Keratinocyte (primary cell): ENCODE results near the gene FAM32A. TPM values are rescaled to one million over a fixed set of nuclear protein-coding genes. Genes with fewer than 3 reads are reported as not detected.

Experiments used
- DNase-seq: peaks from one replicate; pipeline ENCODE4 v3.0.0-alpha.2; 2011; ENCODE audit warnings: low read depth, missing footprints, low spot score
- FAIRE-seq: peaks from 2 replicates; lab custom pipeline; 2011; peaks lifted over from hg19 to GRCh38; lab: Jason Lieb, UNC
- H2AFZ ChIP-seq: 2 replicates; pipeline ENCODE4 v1.6.0; 2012; ENCODE audit warnings: low read length, control low read depth, inconsistent platforms; ENCODE audit not compliant: control insufficient read depth
- H3K27ac ChIP-seq: 2 replicates; pipeline ENCODE4 v1.5.1; 2011; ENCODE audit warnings: low read length; ENCODE audit not compliant: control insufficient read depth, insufficient read depth
- H3K27me3 ChIP-seq: 3 replicates; pipeline ENCODE4 v1.6.0; 2011; ENCODE audit warnings: low read length; ENCODE audit not compliant: control insufficient read depth, insufficient read depth; ENCODE audit errors: extremely low read depth
- H3K36me3 ChIP-seq, 2 experiments: 2 replicates in 1 of 2; 3 replicates in 1 of 2; pipeline ENCODE4 v1.5.1; 2011; ENCODE audit warnings: low read length in 2 of 2, mild to moderate bottlenecking in 1 of 2; ENCODE audit not compliant: control insufficient read depth in 2 of 2, insufficient read depth in 2 of 2; ENCODE audit errors: extremely low read depth in 1 of 2
- H3K4me1 ChIP-seq: 3 replicates; pipeline ENCODE4 v1.5.1; 2011; ENCODE audit warnings: low read length; ENCODE audit not compliant: control insufficient read depth, insufficient read depth; ENCODE audit errors: extremely low read depth
- H3K4me2 ChIP-seq: 3 replicates; pipeline ENCODE4 v1.6.0; 2011; ENCODE audit warnings: low read depth, low read length; ENCODE audit not compliant: control insufficient read depth, insufficient read depth; ENCODE audit errors: extremely low read depth
- H3K4me3 ChIP-seq, 3 experiments: fragments of 200-600 bp in 1 of 3; sonication (generic) in 1 of 3; 2 replicates in 2 of 3; 3 replicates in 1 of 3; pipeline ENCODE4 v1.5.1; 2011 to 2016; ENCODE audit warnings: low read length in 3 of 3, mild to moderate bottlenecking in 3 of 3, control low read depth in 2 of 3, inconsistent platforms in 1 of 3, low read depth in 1 of 3, mixed read lengths in 1 of 3, mixed run types in 1 of 3, moderate library complexity in 1 of 3; ENCODE audit not compliant: control insufficient read depth in 2 of 3, insufficient read depth in 2 of 3; ENCODE audit errors: extremely low read depth in 1 of 3
- H3K79me2 ChIP-seq: 2 replicates; pipeline ENCODE4 v1.6.0; 2012; ENCODE audit warnings: low read length; ENCODE audit not compliant: control insufficient read depth, insufficient read depth
- H3K9ac ChIP-seq: 3 replicates; pipeline ENCODE4 v1.6.0; 2011; ENCODE audit warnings: low read length; ENCODE audit not compliant: control insufficient read depth, insufficient read depth; ENCODE audit errors: extremely low read depth
- H3K9me1 ChIP-seq: 3 replicates; pipeline ENCODE4 v1.6.0; 2011; ENCODE audit warnings: low read length; ENCODE audit not compliant: control insufficient read depth, insufficient read depth; ENCODE audit errors: extremely low read depth
- H3K9me3 ChIP-seq: 2 replicates; pipeline ENCODE4 v1.5.1; 2012; ENCODE audit warnings: low read depth, low read length; ENCODE audit not compliant: control insufficient read depth
- H4K20me1 ChIP-seq: 3 replicates; pipeline ENCODE4 v1.6.0; 2011; ENCODE audit warnings: low read length; ENCODE audit not compliant: control insufficient read depth, insufficient read depth; ENCODE audit errors: extremely low read depth
- CTCF ChIP-seq, 3 experiments: IDR thresholded peaks in 1 of 3; conservative IDR thresholded peaks in 1 of 3; optimal IDR thresholded peaks in 1 of 3; 2 replicates in 2 of 3; 3 replicates in 1 of 3; pipeline versions ENCODE3 to v1.5.1; 2011; ENCODE audit warnings: low read length in 3 of 3, mild to moderate bottlenecking in 3 of 3, moderate library complexity in 2 of 3, control low read depth in 1 of 3, inconsistent platforms in 1 of 3; ENCODE audit not compliant: insufficient read depth in 2 of 3; ENCODE audit errors: extremely low read depth in 1 of 3
- EZH2 ChIP-seq: IDR thresholded peaks from one replicate; pipeline ENCODE4 v1.6.1; 2012; ENCODE audit warnings: inconsistent platforms, mild to moderate bottlenecking, low read length, moderate library complexity
- dilution Hi-C: fragments of 300-500 bp; cut with MboI; formaldehyde crosslinking; loops from one replicate; pipeline ENCODE4 v1.7.0; 2020; ENCODE audit warnings: low sequenced_read_pairs; ENCODE audit not compliant: extremely low pct_ligation_motif_present
- polyA plus RNA-seq, 5 experiments: library from polyadenylated mRNA; depleted of rRNA in 3 of 5; stranded (reverse) in 3 of 5; stranded (forward) in 1 of 5; unstranded in 1 of 5; fragments of >200 nt; gene quantifications; 1 replicate in 1 of 5; 2 replicates in 3 of 5; 3 replicates in 1 of 5; pipeline versions ENCODE4 v1.2.1 to v1.2.3, GENCODE V29; 2011 to 2012; ENCODE audit warnings: missing spikeins in 2 of 5, low read depth in 1 of 5, low replicate concordance in 1 of 5

Gene FAM32A
- polyA plus RNA-seq, 1 donor (not counting 4 experiments of a cell fraction or from before 2014, with no cell fraction given) = 105 TPM

DNA sequence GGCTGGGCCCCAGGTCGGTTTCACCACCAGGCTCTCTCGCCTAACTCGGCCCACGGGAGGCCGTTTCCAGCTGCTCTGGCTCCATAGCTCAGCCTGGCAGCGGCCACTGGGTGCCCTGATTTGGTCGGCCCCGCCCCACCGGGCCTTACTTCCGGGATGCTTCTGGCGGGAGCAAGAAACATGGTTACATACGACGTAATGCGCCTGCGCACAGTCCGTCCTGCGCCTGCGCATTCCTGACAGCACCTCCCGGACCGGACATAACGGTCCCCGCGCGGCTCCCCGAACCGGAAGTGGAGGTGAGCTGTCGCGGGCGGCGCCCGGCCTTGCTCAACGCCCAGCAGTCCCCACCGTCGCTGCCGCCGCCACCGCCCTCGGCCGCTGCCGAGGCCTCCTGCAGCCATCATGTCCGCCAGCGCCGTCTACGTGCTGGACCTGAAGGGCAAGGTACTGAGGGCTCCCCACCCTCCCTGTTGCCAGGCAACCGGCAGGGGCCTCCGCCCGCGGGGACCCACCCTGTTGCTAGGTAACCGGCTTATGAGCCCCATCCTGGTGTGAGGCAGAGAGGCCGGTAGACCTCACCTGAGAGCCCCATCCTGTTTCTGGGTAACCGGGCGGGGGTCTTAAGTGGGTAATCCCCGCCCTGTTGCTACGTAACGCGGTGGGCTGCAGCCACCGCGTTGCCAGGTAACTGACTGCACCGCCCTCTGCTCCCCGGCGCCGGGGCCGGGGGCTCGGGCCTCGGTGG, 12.6 kb downstream of the FAM32A start, which contains the start of gene AP1M1:
AP1M1 (plus strand) TSS at position 290 of the 748 bp plus-strand sequence; CDS start at position 406, 116 bp downstream.
- Histone ChIP-seq H4K20me1 (peaks cover 2% of the 10 kb centered on the region), H3K9me3 (no peaks in the 10 kb centered on the region), H3K36me3 (peaks cover 11 to 14% of the 10 kb centered on the region in 2 experiments), H3K4me1 (peaks cover 24% of the 10 kb centered on the region), H3K9ac (peak within 1 kb of the TSS; percentile 77), H3K4me2 (peak within 1 kb of the TSS; percentile 95), H3K79me2 (peaks cover 39% of the 10 kb centered on the region), H3K27ac (peak within 1 kb of the TSS; percentile 55), H3K27me3 (no peaks in the 10 kb centered on the region), H3K9me1 (peaks cover 3% of the 10 kb centered on the region), H2AFZ (peak within 1 kb of the TSS; percentile 90), H3K4me3 (peak within 1 kb of the TSS; percentile 78 to 98 (median 86))
- dilution Hi-C loops = no loop called here
- TF ChIP-seq EZH2 = no peak
- no peak for TF ChIP-seq CTCF (optimal IDR thresholded peaks at IDR 0.05 in 1 of 3, IDR thresholded peaks at IDR 0.05 in 1 of 3, conservative IDR thresholded peaks at IDR 0.05 in 1 of 3; ENCODE audit: extremely low read depth in 1 of 3, insufficient read depth in 2 of 3, low read length in 3 of 3)
- FAIRE-seq (peak; percentile 52), DNase-seq (peak; percentile 94)

DNA sequence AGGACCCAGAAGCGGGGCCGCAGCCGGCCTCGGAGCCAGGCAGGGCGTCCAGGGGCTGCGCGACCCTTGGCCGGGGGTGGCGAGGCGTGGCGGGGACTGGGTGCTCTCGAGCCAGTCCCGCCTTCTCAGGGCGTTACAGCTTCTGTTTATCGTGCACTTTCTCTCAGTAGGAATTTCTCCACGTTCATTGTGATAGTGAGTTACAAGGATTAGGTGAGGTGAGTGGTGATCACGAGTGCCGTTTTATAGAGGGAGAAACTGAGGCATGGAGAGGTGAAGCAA, 13.1 kb downstream of the FAM32A start:
- H3K4me3 ChIP-seq = peak overlapping the region; percentile 78 to 98 (median 86)
- peaks cover 2% of the 10 kb centered on the region for H4K20me1 ChIP-seq
- no peaks in the 10 kb centered on the region for H3K9me3 ChIP-seq
- H3K4me2 ChIP-seq = peak overlapping the region; percentile 59
- H3K36me3 ChIP-seq = peaks cover 15% of the 10 kb centered on the region in 2 experiments
- peaks cover 24% of the 10 kb centered on the region for H3K4me1 ChIP-seq
- H3K9ac ChIP-seq = peak overlapping the region; percentile 77
- H3K27ac ChIP-seq = peak overlapping the region; percentile 48
- no peak for TF ChIP-seq EZH2
- TF ChIP-seq CTCF (optimal IDR thresholded peaks at IDR 0.05 in 1 of 3, IDR thresholded peaks at IDR 0.05 in 1 of 3, conservative IDR thresholded peaks at IDR 0.05 in 1 of 3; ENCODE audit: extremely low read depth in 1 of 3, insufficient read depth in 2 of 3, low read length in 3 of 3) = no peak
- H3K27me3 ChIP-seq = no peaks in the 10 kb centered on the region
- H3K79me2 ChIP-seq = peaks cover 39% of the 10 kb centered on the region
- FAIRE-seq (no peak), DNase-seq (no peak)
- H3K9me1 ChIP-seq = peaks cover 3% of the 10 kb centered on the region
- dilution Hi-C loops = no loop called here
- H2AFZ ChIP-seq = no peak overlapping the region
